OCI-LY7 (cell line): Measurements from ENCODE around the gene PIMREG. TPM values are rescaled to one million over a fixed set of nuclear protein-coding genes. Genes with fewer than 3 reads are reported as not detected.

Experiments
- BruUV-seq: library from RNA; stranded (reverse); fragments of 400-500 nt; replicated peaks from 2 replicates; lab custom pipeline; 2021; lab: Mats Ljungman, UMichigan
- CTCF ChIA-PET: fragments of 300-600 bp; sonication (Branson Sonifier 250); formaldehyde crosslinking; loops from one replicate; lab custom pipeline; 2022; ENCODE audit warnings: antibody characterized with exemption; ENCODE audit not compliant: unreplicated experiment; lab: Charles Lee
- POLR2A ChIA-PET: fragments of 300-600 bp; sonication (Branson Sonifier 250); formaldehyde crosslinking; loops from one replicate; lab custom pipeline; 2022; ENCODE audit warnings: antibody characterized with exemption; lab: Charles Lee
- DNase-seq: peaks from one replicate; pipeline ENCODE4 v3.0.0-alpha.2; 2015; ENCODE audit warnings: low spot score
- H2AFZ ChIP-seq: fragments of 200-600 bp; sonication (generic), shearing (Covaris generic); 2 replicates; pipeline ENCODE4 v1.6.1; 2014; ENCODE audit warnings: mild to moderate bottlenecking, antibody characterized with exemption, low read length, moderate library complexity
- H3K27ac ChIP-seq: fragments of 200-600 bp; sonication (generic); 2 replicates; pipeline ENCODE4 v1.5.1; 2014; ENCODE audit warnings: mixed run types, low read depth, mild to moderate bottlenecking, moderate library complexity, low read length, inconsistent platforms; ENCODE audit not compliant: poor library complexity, severe bottlenecking
- H3K36me3 ChIP-seq: fragments of 200-600 bp; sonication (generic); 2 replicates; pipeline ENCODE4 v1.6.1; 2014; ENCODE audit warnings: mild to moderate bottlenecking, antibody characterized with exemption, low read length, moderate library complexity, mixed read lengths; ENCODE audit not compliant: insufficient read depth
- H3K4me1 ChIP-seq: fragments of 200-600 bp; sonication (generic); 2 replicates; pipeline ENCODE4 v1.5.1; 2014; ENCODE audit warnings: mild to moderate bottlenecking, low read length; ENCODE audit not compliant: insufficient read depth, poor library complexity, severe bottlenecking
- H3K4me2 ChIP-seq: fragments of 200-600 bp; sonication (generic); 2 replicates; pipeline ENCODE4 v1.6.1; 2014; ENCODE audit warnings: mild to moderate bottlenecking, low read length
- H3K4me3 ChIP-seq: fragments of 200-600 bp; sonication (generic); 2 replicates; pipeline ENCODE4 v1.5.1; 2014; ENCODE audit warnings: mild to moderate bottlenecking, low read depth, low read length; ENCODE audit not compliant: poor library complexity, severe bottlenecking
- H3K79me2 ChIP-seq: fragments of 200-600 bp; sonication (generic); 2 replicates; pipeline ENCODE4 v1.6.1; 2016; ENCODE audit warnings: low read depth, mild to moderate bottlenecking, low read length, moderate library complexity, mixed read lengths; ENCODE audit not compliant: insufficient read depth
- H3K9me2 ChIP-seq: fragments of 200-600 bp; sonication (generic); 2 replicates; pipeline ENCODE4 v1.6.1; 2016; ENCODE audit warnings: mild to moderate bottlenecking, low read length, mixed read lengths; ENCODE audit not compliant: insufficient read depth
- H3K9me3 ChIP-seq: fragments of 200-600 bp; sonication (generic); 2 replicates; pipeline ENCODE4 v1.6.1; 2014; ENCODE audit warnings: mild to moderate bottlenecking, mixed run types, low read length, mixed read lengths
- H4K20me1 ChIP-seq: fragments of 200-600 bp; sonication (generic); 2 replicates; pipeline ENCODE4 v1.6.1; 2014; ENCODE audit warnings: mild to moderate bottlenecking, antibody characterized with exemption, low read length, moderate library complexity, mixed read lengths; ENCODE audit not compliant: insufficient read depth
- CTCF ChIP-seq: fragments of 200-600 bp; sonication (generic); conservative IDR thresholded peaks from 2 replicates; pipeline ENCODE4 v1.5.1; 2014; ENCODE audit warnings: mild to moderate bottlenecking, antibody characterized with exemption, low read length, moderate library complexity, mixed read lengths
- EZH2phosphoT487 ChIP-seq: fragments of 200-600 bp; sonication (generic); IDR thresholded peaks from 2 replicates; pipeline ENCODE4 v1.6.1; 2018; ENCODE audit warnings: low read depth, borderline replicate concordance, mild to moderate bottlenecking, mixed run types, antibody characterized with exemption, low read length, moderate library complexity, mixed read lengths
- intact Hi-C: fragments of 100-400 bp; cut with micrococcal nuclease; formaldehyde crosslinking; loops from one replicate; pipeline ENCODE4 v1.10.0; 2022; ENCODE audit not compliant: unreplicated experiment
- total RNA-seq, 2 experiments: library from RNA; depleted of rRNA in 1 of 2; stranded (reverse); fragments of >200 nt in 1 of 2; shearing (Covaris generic) in 1 of 2; gene quantifications; 2 replicates each; pipeline ENCODE4 v1.2.3, GENCODE V29; 2014 to 2022

The PIMREG gene
- total RNA-seq, 2 experiments from 2014 or later = 22.7 to 39.4 TPM

GRCh38 chr17:6464446-6465041, 20.3 kb downstream of the PIMREG start:
- no peak overlapping the region for H2AFZ ChIP-seq
- no peaks in the 10 kb centered on the region for H3K9me3 ChIP-seq
- no peak for DNase-seq
- CTCF ChIA-PET = no interaction called here
- no peak overlapping the region for H3K4me3 ChIP-seq
- H3K9me2 ChIP-seq = no peaks in the 10 kb centered on the region
- H3K79me2 ChIP-seq = no peaks in the 10 kb centered on the region
- no peak overlapping the region for H3K27ac ChIP-seq
- H3K4me1 ChIP-seq = no peaks in the 10 kb centered on the region
- no peak overlapping the region for H3K4me2 ChIP-seq
- intact Hi-C loops = no loop called here
- TF ChIP-seq EZH2phosphoT487 = no peak
- no peak for TF ChIP-seq CTCF
- H4K20me1 ChIP-seq = no peaks in the 10 kb centered on the region
- H3K36me3 ChIP-seq = no peaks in the 10 kb centered on the region
- POLR2A ChIA-PET = no interaction called here
- BruUV-seq = no TSS peak

GRCh38 chr17:6465206-6466003, 21.1 kb downstream of the PIMREG start:
- no peaks in the 10 kb centered on the region for H3K9me3 ChIP-seq
- H2AFZ ChIP-seq = no peak overlapping the region
- no peak overlapping the region for H3K4me3 ChIP-seq
- intact Hi-C loops = no loop called here
- no peak for DNase-seq
- no peak overlapping the region for H3K4me2 ChIP-seq
- H3K4me1 ChIP-seq = no peaks in the 10 kb centered on the region
- H4K20me1 ChIP-seq = no peaks in the 10 kb centered on the region
- no peaks in the 10 kb centered on the region for H3K36me3 ChIP-seq
- no TSS peak for BruUV-seq
- CTCF ChIA-PET = no interaction called here
- POLR2A ChIA-PET = interaction anchor here (0.6 kb wide), 1 partner anchor 352 kb away, joined by 3 read pairs; no protein-coding TSS in a partner anchor
- H3K27ac ChIP-seq = no peak overlapping the region
- TF ChIP-seq EZH2phosphoT487 (no peak), CTCF (no peak)
- no peaks in the 10 kb centered on the region for H3K9me2 ChIP-seq
- no peaks in the 10 kb centered on the region for H3K79me2 ChIP-seq

GRCh38 chr17:6467567-6467966, 23.3 kb downstream of the PIMREG start:
- Histone ChIP-seq H3K4me3 (no peak overlapping the region), H3K27ac (no peak overlapping the region), H3K9me3 (no peaks in the 10 kb centered on the region), H3K4me1 (no peaks in the 10 kb centered on the region), H3K9me2 (no peaks in the 10 kb centered on the region), H3K36me3 (no peaks in the 10 kb centered on the region), H4K20me1 (no peaks in the 10 kb centered on the region), H3K4me2 (no peak overlapping the region), H2AFZ (no peak overlapping the region), H3K79me2 (no peaks in the 10 kb centered on the region)
- POLR2A ChIA-PET = no interaction called here
- CTCF ChIA-PET = no interaction called here
- intact Hi-C loops = no loop called here
- DNase-seq = no peak
- TF ChIP-seq EZH2phosphoT487 = no peak
- TF ChIP-seq CTCF = no peak
- BruUV-seq = no TSS peak
